ENCODE results near the gene CACNA2D1.

DNA sequence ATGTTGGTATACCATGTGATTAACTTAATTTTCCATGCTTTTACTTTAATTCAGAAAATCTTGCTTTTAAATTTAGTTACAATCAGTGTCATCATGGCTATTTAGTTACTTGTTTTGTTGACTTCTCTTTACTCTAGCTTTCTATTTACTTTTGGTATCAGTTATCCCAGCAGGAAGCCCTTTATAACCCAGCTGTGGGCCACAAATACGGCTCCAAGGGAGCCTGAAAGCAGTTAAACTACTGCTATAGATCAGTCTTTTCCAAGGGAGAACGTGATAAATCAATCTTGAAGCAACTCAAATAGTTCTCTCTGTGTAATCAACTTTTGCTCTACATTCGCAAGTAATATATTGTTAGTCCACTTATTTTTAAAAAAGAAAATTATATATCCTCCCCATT, 287.4 kb downstream of the CACNA2D1 start:
- TF ChIP-seq POLR2A (IDR thresholded peaks at IDR 0.05) (no peak), CTCF (IDR thresholded peaks at IDR 0.05) (no peak)
